Activated CD4-positive, alpha-beta T cell treated with anti-CD3 and anti-CD28 coated beads, Interleukin-2, amount 10 ng/mL, durations not matched to agents 24 days and 14 days (primary cell): ENCODE measurements around the gene RIT1. TPM values are rescaled to one million over a fixed set of nuclear protein-coding genes. Genes with fewer than 3 reads are reported as not detected.

ENCODE experiments used
- DNase-seq: peaks from one replicate; pipeline ENCODE4 v3.0.0; 2022
- H3K27ac Mint-ChIP-seq: one replicate; pipeline ENCODE4 v1.8.0; 2022; ENCODE audit warnings: mild to moderate bottlenecking, mixed read lengths
- H3K27me3 Mint-ChIP-seq: one replicate; pipeline ENCODE4 v1.8.0; 2022; ENCODE audit warnings: mixed read lengths
- H3K36me3 Mint-ChIP-seq: one replicate; pipeline ENCODE4 v1.8.0; 2022; ENCODE audit warnings: low read depth, mild to moderate bottlenecking, mixed read lengths
- H3K4me1 Mint-ChIP-seq: one replicate; pipeline ENCODE4 v1.8.0; 2021; ENCODE audit warnings: mixed read lengths
- H3K4me3 Mint-ChIP-seq: one replicate; pipeline ENCODE4 v1.8.0; 2022; ENCODE audit warnings: mild to moderate bottlenecking, moderate library complexity, mixed read lengths
- H3K9me3 Mint-ChIP-seq: one replicate; pipeline ENCODE4 v1.8.0; 2021; ENCODE audit warnings: mixed read lengths
- intact Hi-C: fragments of 100-400 bp; cut with micrococcal nuclease; formaldehyde crosslinking; loops from one replicate; pipeline ENCODE4 v1.15.1; 2023
- total RNA-seq: library from RNA; stranded (reverse); gene quantifications from 2 replicates; pipeline ENCODE4 v1.2.3, GENCODE V29; 2022

RIT1 gene
- total RNA-seq, 1 donor from 2014 or later = 17.9 TPM

- Mint-ChIP-seq H3K4me3 (no peak overlapping the region), H3K4me1 (peaks cover 3% of the 10 kb centered on the region), H3K27ac (no peak overlapping the region), H3K27me3 (no peaks in the 10 kb centered on the region), H3K36me3 (peaks cover 15% of the 10 kb centered on the region), H3K9me3 (no peaks in the 10 kb centered on the region)
- intact Hi-C loops = no loop called here
- DNase-seq = no peak
Measured at GRCh38 chr1:155872527-155872926, 38.6 kb downstream of the RIT1 start.

- peaks cover 5% of the 10 kb centered on the region for H3K4me1 Mint-ChIP-seq
- H3K4me3 Mint-ChIP-seq = no peak overlapping the region
- H3K36me3 Mint-ChIP-seq = peaks cover 15% of the 10 kb centered on the region
- no peaks in the 10 kb centered on the region for H3K27me3 Mint-ChIP-seq
- no peak for DNase-seq
- H3K9me3 Mint-ChIP-seq = no peaks in the 10 kb centered on the region
- no peak overlapping the region for H3K27ac Mint-ChIP-seq
- intact Hi-C loops = no loop called here
Measured at GRCh38 chr1:155871390-155871789, 39.8 kb downstream of the RIT1 start.

DNA sequence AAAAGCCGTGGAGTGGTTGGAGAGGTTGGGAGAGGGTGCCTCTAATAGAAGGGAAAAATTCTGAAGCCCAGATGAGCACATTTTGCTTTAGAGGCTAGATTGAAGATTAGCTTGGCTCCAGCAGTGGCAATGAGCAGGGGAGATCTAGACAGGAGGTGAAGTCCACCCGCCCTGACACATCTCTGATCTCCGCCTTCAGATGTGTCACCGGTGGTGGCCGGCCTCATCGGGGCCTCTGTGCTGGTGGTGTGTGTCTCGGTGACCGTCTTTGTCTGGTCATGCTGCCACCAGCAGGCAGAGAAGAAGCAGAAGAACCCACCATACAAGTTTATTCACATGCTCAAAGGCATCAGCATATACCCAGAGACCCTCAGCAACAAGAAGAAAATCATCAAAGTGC is 43.4 kb downstream of the RIT1 start:
- Mint-ChIP-seq H3K4me1 (peaks cover 5% of the 10 kb centered on the region), H3K4me3 (no peak overlapping the region), H3K36me3 (peaks cover 13% of the 10 kb centered on the region), H3K27me3 (no peaks in the 10 kb centered on the region), H3K9me3 (no peaks in the 10 kb centered on the region), H3K27ac (no peak overlapping the region)
- intact Hi-C loops = no loop called here
- DNase-seq = no peak

- H3K4me1 Mint-ChIP-seq = peaks cover 24% of the 10 kb centered on the region
Measured at GRCh38 chr1:155864393-155864792, 46.8 kb downstream of the RIT1 start.

DNA sequence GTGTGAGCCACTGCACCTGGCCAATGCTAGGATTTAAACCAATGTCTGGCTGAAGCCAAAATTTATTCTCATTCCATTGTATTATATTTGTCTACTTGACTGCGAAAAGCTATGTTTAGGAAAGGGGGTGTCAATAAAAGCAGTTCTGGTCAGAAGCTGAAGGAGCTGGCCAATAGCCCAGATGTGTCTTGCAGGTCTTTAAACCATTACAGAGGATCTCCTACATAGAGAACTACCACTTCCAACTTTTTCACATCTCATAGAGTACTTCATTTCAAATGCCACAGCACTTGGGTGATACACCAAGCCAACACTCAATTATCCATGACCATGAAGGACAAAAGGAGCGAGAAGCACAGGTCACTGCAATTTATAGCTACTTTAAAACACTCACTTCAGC is 49.3 kb downstream of the RIT1 start:
- H3K27ac Mint-ChIP-seq = no peak overlapping the region
- peaks cover 33% of the 10 kb centered on the region for H3K4me1 Mint-ChIP-seq
- DNase-seq = no peak
- no peaks in the 10 kb centered on the region for H3K9me3 Mint-ChIP-seq
- peaks cover 8% of the 10 kb centered on the region for H3K36me3 Mint-ChIP-seq
- intact Hi-C loops = no loop called here
- no peak overlapping the region for H3K4me3 Mint-ChIP-seq
- H3K27me3 Mint-ChIP-seq = no peaks in the 10 kb centered on the region

More at GRCh38 chr1:155864393-155864792, 46.8 kb downstream of the RIT1 start:
- H3K36me3 Mint-ChIP-seq = peaks cover 15% of the 10 kb centered on the region
- no peak for DNase-seq
- no peak overlapping the region for H3K4me3 Mint-ChIP-seq
- H3K9me3 Mint-ChIP-seq = no peaks in the 10 kb centered on the region
- H3K27me3 Mint-ChIP-seq = no peaks in the 10 kb centered on the region
- intact Hi-C loops = no loop called here
- no peak overlapping the region for H3K27ac Mint-ChIP-seq

- Mint-ChIP-seq H3K4me1 (peaks cover 35% of the 10 kb centered on the region), H3K27me3 (no peaks in the 10 kb centered on the region), H3K9me3 (no peaks in the 10 kb centered on the region), H3K4me3 (peak overlapping the region; percentile 90), H3K36me3 (peaks cover 11% of the 10 kb centered on the region), H3K27ac (peak overlapping the region; percentile 95)
- DNase-seq = no peak
- intact Hi-C loops = no loop called here
Measured at GRCh38 chr1:155860970-155861510, 50.1 kb downstream of the RIT1 start.

- peaks cover 36% of the 10 kb centered on the region for H3K4me1 Mint-ChIP-seq
- no peaks in the 10 kb centered on the region for H3K27me3 Mint-ChIP-seq
- H3K9me3 Mint-ChIP-seq = no peaks in the 10 kb centered on the region
- peak; percentile 90 for DNase-seq
- H3K36me3 Mint-ChIP-seq = peaks cover 15% of the 10 kb centered on the region
- peak overlapping the region; percentile 95 for H3K27ac Mint-ChIP-seq
- peak overlapping the region; percentile 90 for H3K4me3 Mint-ChIP-seq
- intact Hi-C loops = loop anchor here (1.0 to 5.0 kb wide), 6 partner anchors 74 to 598 kb away; partner anchors contain the start of genes ARHGEF2, DAP3, KHDC4 and LAMTOR2
Measured at GRCh38 chr1:155859881-155860871, 51.0 kb downstream of the RIT1 start.

GRCh38 chr1:155859234-155859829 is 51.8 kb downstream of the RIT1 start, which contains the start of gene SYT11:
Gene SYT11, plus strand, starts transcription at chr1:155859567. Its CDS starts 195 bp downstream, at chr1:155859762.
- H3K9me3 Mint-ChIP-seq = no peaks in the 10 kb centered on the region
- H3K4me1 Mint-ChIP-seq = peaks cover 36% of the 10 kb centered on the region
- H3K27me3 Mint-ChIP-seq = no peaks in the 10 kb centered on the region
- peaks cover 21% of the 10 kb centered on the region for H3K36me3 Mint-ChIP-seq
- DNase-seq = peak; percentile 98
- intact Hi-C loops = loop anchor here (1.0 to 5.0 kb wide), 6 partner anchors 75 to 597 kb away; partner anchors contain the start of genes ARHGEF2, DAP3, KHDC4 and LAMTOR2
- peak within 1 kb of the TSS; percentile 90 for H3K4me3 Mint-ChIP-seq
- H3K27ac Mint-ChIP-seq = peak within 1 kb of the TSS; percentile 95

- Mint-ChIP-seq H3K9me3 (no peaks in the 10 kb centered on the region), H3K27me3 (no peaks in the 10 kb centered on the region), H3K4me3 (peak overlapping the region; percentile 90), H3K36me3 (peaks cover 21% of the 10 kb centered on the region), H3K27ac (peak overlapping the region; percentile 95), H3K4me1 (peaks cover 36% of the 10 kb centered on the region)
- DNase-seq = no peak
- intact Hi-C loops = loop anchor here (1.0 to 5.0 kb wide), 6 partner anchors 75 to 597 kb away; partner anchors contain the start of genes ARHGEF2, DAP3, KHDC4 and LAMTOR2
Measured at GRCh38 chr1:155858800-155859233, 52.3 kb downstream of the RIT1 start.

DNA sequence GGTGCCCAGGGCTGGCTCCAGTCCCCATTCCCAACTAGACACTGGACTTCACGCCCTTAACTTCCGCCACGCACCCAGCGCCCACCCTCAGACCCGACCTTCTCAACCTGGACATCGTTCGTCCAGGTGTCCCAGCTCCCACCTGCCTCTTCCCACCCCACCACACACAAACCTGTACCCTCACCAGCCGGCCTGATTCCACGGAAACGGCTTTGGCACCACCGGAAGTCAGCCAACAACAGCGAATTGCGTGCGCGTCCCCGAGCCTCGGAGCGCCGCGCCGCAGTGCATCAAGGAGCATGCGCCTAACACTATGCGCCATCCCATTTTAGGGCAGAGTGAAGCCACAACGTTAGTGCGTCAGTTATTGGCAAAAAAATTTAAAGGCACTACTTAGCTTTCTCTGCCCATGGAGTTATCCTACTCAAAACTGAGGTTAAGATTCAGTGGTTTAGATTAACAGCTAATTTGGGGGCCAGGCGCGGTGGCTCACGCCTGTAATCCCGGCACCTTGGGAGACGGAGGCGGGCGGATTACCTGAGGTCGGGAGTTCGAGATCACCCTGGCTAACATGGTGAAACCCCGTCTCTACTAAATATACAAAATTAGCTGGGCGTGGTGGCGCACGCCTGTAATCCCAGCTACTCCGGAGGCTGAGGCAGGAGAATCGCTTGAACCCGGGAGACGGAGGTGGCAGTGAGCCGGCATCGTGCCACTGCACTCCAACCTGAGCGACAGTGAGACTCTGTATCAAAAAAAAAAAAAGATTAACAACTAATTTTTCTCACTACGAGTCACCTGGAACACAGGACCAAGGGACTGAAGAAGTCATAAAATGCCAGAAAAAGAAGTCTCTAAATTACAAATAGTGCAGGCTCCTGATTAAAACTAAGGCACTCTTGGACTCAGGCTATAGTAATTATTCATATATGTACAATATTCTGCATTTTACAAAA is 53.9 kb downstream of the RIT1 start, which contains the start of gene GON4L:
TSS of gene GON4L (minus strand) at position 240 of the 956 bp plus-strand sequence. CDS start 3,434 bp downstream, outside the sequence.
- intact Hi-C loops = loop anchor here (1.0 to 5.0 kb wide), 3 partner anchors 54 to 170 kb away; partner anchors contain the start of genes ARHGEF2, DAP3, RIT1 and YY1AP1
- Mint-ChIP-seq H3K9me3 (no peaks in the 10 kb centered on the region), H3K4me3 (peak within 1 kb of the TSS; percentile 99), H3K27me3 (no peaks in the 10 kb centered on the region), H3K36me3 (peaks cover 31% of the 10 kb centered on the region), H3K27ac (peak within 1 kb of the TSS; percentile 96), H3K4me1 (peaks cover 40% of the 10 kb centered on the region)
- peak; percentile 97 for DNase-seq

DNA sequence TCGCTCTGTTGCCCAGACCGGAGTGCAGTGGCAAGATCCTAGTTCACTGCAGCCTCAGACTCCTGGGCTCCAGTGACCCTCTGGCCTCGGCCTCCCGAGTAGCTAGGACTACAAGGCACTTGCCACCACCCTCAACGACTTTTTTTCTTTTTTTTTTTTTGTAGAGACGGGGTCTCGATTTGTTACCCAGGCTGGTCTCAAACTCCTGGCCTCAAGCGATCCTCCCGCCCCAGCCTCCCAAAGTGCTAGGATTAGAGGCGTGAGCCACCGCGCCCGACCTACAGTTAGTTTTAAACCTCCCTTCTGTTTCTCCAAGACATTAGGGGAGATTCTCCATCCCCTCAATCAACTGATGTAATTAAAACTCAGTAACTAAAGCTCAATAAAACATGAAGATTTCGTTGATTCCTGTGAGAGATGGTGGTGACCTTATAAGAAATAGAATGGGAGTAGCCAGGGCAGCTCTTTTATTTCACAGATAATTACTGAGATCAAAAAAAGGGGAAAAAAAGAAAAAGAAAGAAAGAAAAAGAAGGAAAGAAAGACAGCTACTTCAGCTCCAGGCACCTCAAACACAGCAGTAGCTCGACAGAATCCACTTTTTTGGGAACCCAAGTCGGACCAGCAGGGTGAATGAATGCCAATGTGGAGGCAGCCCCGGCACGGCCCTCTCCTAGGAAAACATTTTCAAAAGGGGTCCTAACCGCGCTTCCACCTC is 54.7 kb downstream of the RIT1 start:
- intact Hi-C loops = loop anchor here (5.0 kb wide), 2 partner anchors 121 to 169 kb away; partner anchors contain the start of genes ARHGEF2, DAP3 and YY1AP1
- peaks cover 43% of the 10 kb centered on the region for H3K4me1 Mint-ChIP-seq
- no peak for DNase-seq
- peak overlapping the region; percentile 96 for H3K27ac Mint-ChIP-seq
- H3K4me3 Mint-ChIP-seq = peak overlapping the region; percentile 99
- H3K36me3 Mint-ChIP-seq = peaks cover 36% of the 10 kb centered on the region
- no peaks in the 10 kb centered on the region for H3K27me3 Mint-ChIP-seq
- H3K9me3 Mint-ChIP-seq = no peaks in the 10 kb centered on the region

GRCh38 chr1:155850345-155850744 is 60.8 kb downstream of the RIT1 start:
- Mint-ChIP-seq H3K27me3 (no peaks in the 10 kb centered on the region), H3K4me3 (peak overlapping the region; percentile 12), H3K9me3 (no peaks in the 10 kb centered on the region), H3K36me3 (peaks cover 65% of the 10 kb centered on the region), H3K27ac (peak overlapping the region; percentile 1), H3K4me1 (peaks cover 30% of the 10 kb centered on the region)
- DNase-seq = no peak
- intact Hi-C loops = no loop called here
